GM19025 (cell line): ENCODE results near the gene PAX7.
"Not testable (repeated sequence)": the region's sequence is repeated elsewhere in the genome, so short reads cannot be mapped to it uniquely, and the experiment has no call there.

Source experiments
- ATAC-seq: cut with Tn5 transposase; IDR thresholded peaks from one replicate; pipeline ENCODE4 v1.9.1; 2021; ENCODE audit warnings: mild to moderate bottlenecking, low read depth, moderate library complexity; ENCODE audit not compliant: unreplicated experiment

Gene PAX7

DNA sequence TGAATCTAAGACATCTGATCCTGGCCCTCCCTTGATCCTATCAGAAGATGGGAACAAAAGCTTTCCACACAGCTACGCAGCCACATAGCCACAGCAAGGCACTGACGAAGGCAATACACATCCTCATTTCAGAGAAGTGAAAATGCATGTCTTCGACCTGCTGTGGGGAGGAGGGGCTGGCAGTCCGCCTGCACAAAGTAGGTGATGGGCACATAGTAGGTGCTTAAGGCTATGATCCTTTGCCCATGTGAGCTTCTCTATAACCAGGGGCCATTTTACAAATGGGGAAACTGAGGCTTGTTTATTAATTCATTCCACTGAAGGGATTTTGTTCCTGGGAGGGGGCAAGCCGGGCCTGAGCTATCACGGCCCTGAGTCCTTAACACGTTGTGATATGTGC lies 94.2 kb downstream of the PAX7 start:
- ATAC-seq, result no peak

DNA sequence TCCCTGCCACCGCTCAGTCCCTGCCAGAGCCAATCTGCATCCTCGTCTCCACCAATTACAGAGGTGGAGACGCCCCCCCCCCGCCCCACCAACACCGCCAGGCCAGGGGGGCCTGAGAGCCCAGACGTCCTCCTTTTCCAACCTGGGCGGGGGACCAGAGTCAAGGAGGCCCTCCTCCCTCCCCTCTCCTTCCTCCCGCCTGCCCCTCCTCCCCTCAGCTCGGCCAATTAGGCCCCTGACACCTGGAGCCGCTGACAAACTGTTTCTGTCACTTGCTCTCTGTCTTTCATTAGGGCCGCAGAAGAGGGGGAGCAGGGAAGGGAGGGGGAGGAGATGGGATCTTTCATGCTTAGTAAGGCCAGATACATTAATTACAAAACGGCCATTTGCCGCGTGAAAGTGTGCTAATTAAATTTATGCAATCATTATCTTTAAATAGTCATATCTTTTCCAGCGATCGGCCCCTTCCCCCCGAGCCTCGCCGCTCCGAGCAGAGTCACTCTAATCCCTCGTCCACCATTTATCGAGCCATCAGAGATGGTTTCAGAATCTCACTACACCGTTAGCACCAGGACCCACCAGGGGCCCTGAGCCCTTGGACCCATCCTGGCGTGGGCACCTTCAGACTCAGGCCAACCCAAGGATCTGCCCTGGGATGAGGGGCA lies 94.7 kb downstream of the PAX7 start:
- no peak for ATAC-seq

DNA sequence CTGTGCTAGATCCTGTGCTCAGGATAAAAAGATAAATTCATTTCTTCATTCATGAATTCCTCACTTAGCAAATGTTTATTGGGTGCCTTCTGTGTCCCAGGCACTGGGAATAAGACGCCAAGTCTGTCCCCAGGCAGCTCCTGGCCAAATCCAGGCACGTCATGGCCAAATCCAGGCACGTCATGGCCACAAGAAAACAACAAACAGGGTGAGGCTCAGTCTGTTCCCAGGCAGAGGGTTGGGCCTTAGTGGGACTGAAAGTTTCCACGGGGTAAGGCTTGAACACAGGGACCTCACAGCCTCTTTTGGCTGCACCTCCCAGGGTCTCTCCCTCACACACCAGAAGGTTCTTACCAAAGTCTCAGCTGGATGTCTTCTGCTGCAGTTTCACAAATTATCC lies 95.7 kb downstream of the PAX7 start:
- ATAC-seq, result no peak

DNA sequence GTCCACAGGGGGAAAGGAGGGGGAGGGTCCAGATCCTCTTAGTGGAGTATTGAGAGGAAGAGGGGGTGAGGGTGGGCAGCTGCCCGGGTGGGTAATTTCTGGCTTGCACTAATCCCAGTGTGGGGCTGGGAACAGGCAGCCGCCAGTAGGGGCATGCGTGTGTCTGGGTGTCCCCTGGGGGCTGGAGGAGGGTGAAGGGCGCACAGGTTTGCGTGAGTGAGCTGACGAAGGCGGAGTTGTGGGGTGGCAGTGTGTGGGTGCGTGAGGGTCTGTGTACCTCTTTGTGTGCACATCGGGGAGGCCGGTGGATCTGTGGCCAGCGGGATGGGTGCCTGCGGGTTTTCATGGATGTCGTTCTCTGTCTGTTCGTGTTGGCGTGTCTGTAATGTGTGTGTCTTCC lies 97.3 kb downstream of the PAX7 start:
- ATAC-seq, result no peak

DNA sequence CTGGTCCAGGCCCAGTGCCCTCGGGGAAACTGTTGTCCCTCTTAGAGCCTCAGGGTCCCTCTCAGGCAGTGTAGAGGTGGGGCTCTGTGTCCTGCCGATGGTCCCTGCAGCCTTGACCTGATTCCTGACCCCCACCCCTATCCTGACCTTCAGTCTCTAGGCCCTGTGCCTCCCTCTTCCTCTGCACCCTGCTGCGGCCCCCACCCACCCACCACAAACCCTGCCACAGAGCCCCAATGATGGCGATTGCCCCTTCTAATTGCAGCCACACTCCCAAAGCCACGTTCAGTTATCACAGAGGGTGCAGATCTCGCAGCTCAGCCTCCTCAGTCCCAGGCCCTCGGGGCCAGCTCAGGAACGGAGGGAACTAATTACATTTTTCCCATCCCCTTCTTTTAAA lies 99.7 kb downstream of the PAX7 start:
- no peak for ATAC-seq

DNA sequence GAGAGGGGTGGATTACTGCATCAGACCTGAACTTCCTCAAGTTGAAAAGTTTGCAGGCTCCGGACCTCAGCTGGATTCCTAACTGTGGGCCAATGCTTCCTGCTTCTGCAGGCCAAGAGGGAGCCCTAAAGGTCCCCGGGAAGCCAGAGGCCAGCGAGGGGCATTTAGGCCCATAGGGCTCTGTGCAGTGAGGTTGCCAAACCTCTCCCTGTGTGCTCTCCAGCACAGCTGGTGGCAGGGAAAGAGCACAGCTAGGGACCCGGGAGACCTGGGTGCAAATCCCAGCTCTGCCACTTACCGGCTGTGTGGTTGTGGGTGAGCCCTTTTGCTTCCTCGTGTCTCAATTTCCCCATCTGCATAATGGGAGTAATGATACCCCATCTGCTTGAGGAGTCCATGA lies 100.5 kb downstream of the PAX7 start:
- ATAC-seq, result no peak

DNA sequence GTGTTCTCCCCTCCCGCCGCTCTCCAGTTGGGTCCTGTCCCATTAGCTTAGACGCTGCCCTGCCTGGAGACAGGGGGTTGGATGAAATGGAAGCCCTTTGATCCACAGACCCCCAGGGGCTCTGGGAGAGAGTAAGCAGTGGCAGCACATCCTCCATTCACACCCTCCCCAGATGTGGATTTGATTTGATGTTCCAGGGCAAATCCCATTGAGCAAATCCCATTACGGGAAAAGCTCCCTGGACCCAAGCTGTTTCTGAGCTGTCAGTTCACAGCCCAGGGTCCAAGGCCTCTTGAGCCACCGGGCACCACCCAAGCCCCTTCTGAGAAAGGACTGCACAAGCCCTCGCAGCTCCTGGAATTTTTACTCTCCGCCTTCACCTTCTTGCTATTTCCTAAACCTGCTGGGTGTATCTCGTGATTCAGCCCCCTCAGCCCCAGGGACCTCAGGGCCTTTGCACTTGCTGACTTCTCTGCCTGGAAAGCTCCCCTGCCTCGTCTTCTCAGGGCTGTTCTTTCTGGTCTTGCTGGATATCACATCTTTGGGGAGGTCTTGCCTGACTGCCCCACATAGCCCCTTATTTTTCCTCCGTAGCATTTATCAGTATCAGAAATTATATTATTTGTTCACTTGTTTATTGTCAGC lies 101.1 kb downstream of the PAX7 start:
- ATAC-seq, result no peak

DNA sequence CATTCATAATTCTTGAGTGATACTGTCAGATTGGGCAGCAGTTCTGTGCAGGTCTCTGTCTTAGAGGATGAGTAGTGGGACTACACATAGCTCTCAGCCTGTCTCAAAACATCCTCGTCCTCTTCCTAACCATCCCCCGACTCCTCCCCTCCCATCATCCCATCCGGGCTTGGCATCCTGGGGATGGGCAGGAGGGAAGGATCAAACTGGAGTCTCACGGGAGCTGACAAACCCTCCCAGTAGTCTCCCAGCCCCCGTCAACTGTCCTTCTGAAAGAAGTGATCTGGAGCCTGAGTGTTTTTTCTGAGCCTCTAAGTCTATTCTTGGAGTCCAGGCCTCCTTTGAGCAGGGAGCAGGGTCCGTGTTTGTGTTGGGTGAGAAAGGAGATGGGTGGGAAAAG lies 102.0 kb downstream of the PAX7 start:
- ATAC-seq, result no peak

DNA sequence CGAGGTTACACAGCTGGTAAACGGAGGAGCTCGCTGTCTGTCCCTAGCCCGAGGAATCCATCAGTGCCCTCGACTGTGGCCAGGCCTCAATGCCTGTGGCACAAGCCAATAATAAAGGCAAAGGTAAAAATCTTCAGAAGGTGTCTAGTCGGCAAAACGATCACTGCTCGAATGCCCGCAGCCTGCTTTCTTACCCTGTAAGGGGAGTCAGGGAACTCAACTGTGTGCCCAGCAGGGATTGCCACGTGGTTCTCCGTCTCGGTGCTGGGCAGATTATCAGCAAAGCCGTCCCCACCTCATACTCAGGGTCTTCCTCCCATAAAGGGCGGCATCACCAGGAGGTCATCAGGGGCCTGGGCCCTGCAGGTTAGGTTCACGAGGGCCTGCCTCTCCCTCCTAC lies 103.4 kb downstream of the PAX7 start:
- ATAC-seq, result no peak

DNA sequence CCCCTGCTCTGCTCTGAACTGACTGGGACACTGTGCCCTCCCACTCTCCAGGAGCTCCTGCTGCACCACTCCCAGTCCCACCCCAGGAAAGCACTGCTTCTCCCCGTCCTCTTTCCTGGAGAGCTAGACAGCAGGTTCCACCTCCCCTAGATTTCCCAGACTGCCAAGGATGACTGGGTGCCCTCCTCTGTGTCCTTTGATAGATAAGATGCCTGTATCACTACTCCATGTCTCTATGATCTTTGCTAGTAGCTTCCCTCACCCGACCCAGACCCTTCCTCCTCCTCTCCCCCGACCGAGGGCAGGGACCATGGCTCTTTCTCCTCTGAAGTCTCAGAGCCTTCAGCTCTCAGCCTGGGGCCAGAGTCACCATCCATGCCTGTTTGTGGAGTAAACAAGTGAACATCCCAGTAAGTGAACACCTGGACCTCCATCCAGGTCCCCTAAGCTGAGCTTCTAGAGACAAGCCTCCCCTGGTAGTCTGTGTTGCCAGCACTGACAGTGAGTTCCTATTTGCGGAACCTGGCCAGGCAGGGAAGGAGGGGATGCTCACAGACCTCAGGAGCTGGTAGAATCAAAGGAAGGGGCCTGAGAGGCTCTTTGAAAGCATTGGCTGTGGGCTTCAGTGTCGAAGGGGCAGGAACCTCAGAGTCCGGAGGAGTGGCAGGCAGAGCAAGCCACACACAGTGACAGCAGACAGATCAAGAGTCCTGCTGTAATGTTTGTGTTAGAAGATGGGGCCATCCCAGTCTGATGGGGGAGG lies 104.0 kb downstream of the PAX7 start:
- no peak for ATAC-seq

DNA sequence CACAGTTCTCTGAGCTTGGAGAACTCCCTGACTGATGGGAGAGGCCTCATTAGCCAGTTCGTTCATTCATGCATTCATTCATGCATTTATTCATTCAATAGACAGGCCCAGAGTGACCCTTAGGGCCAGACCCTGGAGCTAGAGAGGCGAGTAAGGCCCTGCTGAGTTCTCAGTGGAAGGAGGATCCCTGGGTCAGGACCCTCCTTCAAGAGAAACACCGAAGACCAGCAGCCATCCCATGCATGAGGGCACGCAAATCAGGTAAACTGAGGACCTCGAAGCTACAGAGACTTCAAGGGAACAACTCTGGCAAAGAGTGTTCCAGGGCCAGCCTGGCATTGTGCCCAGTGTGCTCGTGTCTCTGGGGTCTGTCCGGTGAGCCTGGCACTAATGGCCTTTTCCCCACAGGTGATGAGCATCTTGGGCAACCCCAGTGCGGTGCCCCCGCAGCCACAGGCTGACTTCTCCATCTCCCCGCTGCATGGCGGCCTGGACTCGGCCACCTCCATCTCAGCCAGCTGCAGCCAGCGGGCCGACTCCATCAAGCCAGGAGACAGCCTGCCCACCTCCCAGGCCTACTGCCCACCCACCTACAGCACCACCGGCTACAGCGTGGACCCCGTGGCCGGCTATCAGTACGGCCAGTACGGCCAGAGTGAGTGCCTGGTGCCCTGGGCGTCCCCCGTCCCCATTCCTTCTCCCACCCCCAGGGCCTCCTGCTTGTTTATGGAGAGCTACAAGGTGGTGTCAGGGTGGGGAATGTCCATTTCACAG lies 104.8 kb downstream of the PAX7 start:
- ATAC-seq, result no peak

DNA sequence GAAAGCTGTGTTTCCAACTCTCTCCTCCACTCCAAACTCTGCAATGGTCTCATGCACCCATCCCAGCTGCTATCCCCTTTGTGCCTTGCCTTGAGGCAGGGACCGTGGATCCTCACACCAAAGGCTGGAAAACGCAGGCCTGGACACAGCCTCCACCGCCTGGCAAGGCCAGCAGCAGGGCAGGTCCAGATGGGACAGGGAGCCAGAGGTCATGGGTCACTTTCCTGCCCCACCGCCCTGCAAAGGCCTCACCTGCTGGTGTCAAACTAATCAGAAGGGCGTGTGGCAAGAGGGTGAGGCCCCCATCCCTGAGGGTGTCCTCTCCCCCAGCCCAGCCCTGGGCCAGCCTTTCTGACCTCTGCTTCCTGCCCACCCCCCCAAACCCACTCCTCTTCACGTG lies 106.3 kb downstream of the PAX7 start:
- no peak for ATAC-seq

DNA sequence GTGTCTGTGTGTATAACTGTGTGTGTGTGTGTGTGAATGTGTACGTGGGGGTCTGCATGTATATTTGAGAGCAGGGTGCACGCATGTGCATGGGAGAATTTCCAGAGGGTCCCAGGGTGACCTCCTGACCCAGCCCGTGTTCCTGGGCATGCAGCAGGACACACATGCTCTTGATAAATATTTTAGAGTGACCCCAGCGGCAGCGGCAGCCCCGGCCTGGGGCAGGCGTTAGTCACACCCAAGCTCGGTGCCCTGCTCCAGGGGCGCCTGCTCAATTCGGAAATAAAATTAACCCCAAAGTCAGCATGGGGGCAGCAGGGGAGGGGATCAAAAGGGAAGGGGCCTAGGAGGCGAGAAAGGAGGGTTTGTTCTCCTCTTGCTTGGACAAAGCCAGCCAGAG lies 107.5 kb downstream of the PAX7 start:
- ATAC-seq, result no peak

DNA sequence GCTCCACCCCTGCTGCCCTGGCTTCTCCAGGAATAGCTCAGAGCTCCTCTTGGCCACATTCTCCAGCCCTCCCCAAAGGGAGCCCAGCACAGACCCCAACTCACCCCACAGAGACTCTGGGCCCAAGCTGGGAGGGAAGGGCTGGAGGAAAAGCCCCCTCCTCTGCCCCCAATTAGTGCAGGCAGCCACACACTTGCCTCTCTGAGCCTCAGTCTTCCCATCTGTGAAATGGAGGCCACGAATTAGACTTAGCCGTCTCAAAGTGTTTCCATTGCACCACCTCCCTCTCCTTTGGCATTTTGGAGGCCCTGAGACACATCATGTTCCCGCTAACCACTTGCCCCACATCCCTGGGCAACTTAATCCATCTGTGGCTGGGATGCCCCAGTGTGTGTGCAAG lies 108.0 kb downstream of the PAX7 start:
- ATAC-seq, result no peak

DNA sequence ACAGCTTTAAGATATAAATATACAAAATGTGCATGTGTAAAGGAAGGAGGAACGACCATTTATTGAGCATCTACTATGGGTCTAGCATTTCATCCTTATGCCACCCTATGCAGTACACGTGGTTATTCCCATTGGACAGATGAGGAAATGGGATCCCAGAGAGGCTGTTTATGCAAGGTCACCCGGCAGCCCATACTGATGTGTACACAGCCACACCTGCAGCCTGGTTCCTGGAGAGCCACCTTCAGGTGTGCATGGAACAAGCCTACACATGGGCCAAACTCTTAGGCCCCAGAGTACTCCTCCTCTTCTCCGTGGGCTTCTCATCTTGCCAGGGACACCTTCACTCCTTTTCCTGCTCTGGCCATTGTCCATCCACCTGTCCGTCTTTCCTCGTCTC lies 108.8 kb downstream of the PAX7 start:
- no peak for ATAC-seq

DNA sequence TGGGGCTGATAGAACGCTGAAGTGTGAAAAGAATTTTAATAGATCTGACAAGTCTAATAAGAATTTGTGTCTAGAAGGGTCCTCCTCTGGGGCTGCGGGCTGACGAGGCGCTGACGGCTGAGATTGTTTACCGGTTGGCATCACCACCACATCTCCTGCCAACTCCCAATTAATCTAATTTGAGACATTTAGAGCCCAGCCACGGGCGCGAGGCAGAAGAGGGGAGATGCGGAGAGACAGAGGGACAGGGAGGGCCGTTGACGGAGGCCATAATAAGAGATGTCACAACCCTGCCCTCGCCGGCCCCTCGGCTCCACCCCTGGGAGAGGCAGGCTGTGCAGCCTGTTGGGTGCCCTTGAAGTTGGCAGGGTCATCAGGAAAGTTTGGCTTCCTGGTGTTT lies 109.3 kb downstream of the PAX7 start:
- ATAC-seq, result no peak

DNA sequence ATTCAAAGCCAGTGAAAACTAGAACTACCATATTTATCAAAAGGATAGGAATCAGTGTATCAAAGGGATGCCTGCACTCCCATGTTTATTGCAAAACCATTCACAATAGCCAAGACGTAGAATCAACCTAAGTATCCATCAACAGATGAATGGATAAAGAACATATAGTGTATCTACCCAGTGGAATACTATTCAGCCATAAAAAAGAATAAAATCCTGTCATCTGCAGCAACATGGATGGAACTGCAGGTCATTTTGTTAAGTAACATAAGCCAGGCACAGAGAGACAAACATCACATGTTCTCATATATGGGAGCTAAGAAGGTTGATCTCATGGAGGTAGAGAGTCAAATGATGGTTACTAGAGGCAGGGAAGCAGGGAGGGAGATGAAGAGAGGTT lies 110.0 kb downstream of the PAX7 start:
- ATAC-seq, result no peak

DNA sequence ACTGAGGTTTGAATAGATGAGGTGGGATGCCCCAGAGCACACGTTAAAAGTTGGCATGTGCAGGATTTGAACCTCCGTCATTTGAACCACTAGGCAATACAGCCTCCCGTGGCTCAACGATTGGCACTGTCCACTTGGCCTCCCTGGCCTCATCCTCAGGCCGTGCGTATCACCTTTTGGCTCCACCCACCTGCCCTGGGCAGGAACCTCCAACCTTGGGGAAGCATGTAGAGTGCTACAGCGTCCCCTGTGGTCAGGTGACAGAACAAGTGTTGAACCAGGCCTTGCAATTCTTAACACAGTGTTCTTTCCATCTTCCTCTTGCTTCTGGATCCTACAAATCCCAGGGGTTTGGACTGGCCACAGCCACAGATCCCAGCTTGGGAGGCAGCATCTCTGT lies 112.6 kb downstream of the PAX7 start:
- no peak for ATAC-seq

DNA sequence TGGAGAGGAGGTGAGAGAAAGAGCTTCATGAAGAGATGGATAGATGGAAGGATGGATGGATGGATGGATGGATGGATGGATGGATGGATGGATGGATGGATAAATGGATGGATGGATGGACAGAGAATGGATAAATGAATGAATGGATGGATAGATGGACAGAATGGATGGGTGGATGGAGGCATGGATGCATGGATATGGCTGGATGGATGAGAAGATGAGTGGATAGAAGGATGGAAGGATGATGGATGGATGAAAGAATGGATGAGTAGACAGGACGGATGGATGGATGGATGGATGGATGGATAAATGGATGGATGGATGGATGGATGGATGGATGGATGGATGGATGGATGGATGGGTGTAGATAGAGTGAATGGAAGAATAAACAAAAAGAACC lies 113.7 kb downstream of the PAX7 start:
- ATAC-seq, result not testable (repeated sequence)

DNA sequence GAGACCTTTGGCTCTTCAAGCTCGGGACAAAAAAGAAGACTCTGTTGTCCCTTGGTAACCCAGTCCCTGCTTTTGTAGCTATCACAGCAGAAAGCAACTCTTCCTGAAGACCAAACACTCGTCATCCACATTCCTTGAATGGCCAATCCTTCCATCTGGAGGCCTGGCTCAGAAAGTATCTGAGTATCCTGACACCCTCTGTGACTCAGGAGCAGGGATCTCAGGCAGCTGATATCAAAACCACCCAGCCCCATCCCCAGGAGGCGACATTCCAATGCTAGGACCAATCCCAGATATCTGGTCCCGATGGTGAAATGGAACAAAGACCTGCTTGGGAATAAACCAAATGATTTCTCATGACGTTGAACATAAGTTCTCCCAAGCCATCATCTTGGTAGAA lies 116.3 kb downstream of the PAX7 start:
- no peak for ATAC-seq

DNA sequence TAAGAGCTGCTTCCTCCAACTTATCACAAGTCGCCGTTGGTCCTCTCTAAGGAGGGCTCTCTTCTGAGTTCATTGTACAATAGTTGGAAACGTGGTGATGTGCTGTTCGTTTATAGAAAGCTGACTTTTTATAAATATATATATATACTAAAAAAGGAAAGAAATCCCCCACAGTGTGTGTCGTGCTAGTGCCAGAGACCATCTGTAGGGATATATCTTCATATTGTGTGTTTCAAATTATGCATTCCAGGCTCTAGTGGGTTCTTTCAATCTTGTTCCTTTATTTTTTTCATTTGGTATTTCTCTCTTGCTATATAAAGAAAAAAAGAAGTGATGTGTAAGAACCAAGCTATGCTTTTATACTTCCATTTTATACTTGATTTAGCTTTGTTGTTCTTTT lies 117.0 kb downstream of the PAX7 start:
- ATAC-seq, result no peak
